H1 (cell line): ENCODE measurements around the gene TMEM179B. TPM values are rescaled to one million over a fixed set of nuclear protein-coding genes. Genes with fewer than 3 reads are reported as not detected.

Experiments
- CTCF ChIP-seq, 3 experiments: IDR thresholded peaks; 1 replicate in 2 of 3; 2 replicates in 1 of 3; pipeline versions ENCODE4 v1.5.1 to v1.6.1; 2011; ENCODE audit warnings: low read length in 3 of 3, mild to moderate bottlenecking in 3 of 3, inconsistent platforms in 2 of 3, low read depth in 1 of 3, moderate library complexity in 1 of 3; ENCODE audit not compliant: insufficient read depth in 1 of 3; ENCODE audit errors: control extremely low read depth in 1 of 3
- HDAC2 ChIP-seq, 2 experiments: fragments of 300-600 bp in 1 of 2; sonication (generic) in 1 of 2; IDR thresholded peaks; 2 replicates each; pipeline ENCODE4 v1.6.1; 2011 to 2012; ENCODE audit warnings: low read depth in 2 of 2, low read length in 2 of 2, mild to moderate bottlenecking in 2 of 2, moderate library complexity in 2 of 2, borderline replicate concordance in 1 of 2, inconsistent platforms in 1 of 2
- HDAC6 ChIP-seq: IDR thresholded peaks from one replicate; pipeline ENCODE4 v1.7.1; 2012; ENCODE audit warnings: low read depth, mild to moderate bottlenecking, inconsistent platforms, low read length, moderate library complexity
- RAD21 ChIP-seq, 2 experiments: IDR thresholded peaks in 1 of 2; conservative IDR thresholded peaks in 1 of 2; 2 replicates each; pipeline ENCODE4 v1.6.1; 2011; ENCODE audit warnings: low read depth in 2 of 2, low read length in 2 of 2, improper control_type of control experiment in 1 of 2, inconsistent platforms in 1 of 2, mild to moderate bottlenecking in 1 of 2, moderate library complexity in 1 of 2
- SP2 ChIP-seq: IDR thresholded peaks from 2 replicates; pipeline ENCODE4 v1.6.1; 2012; ENCODE audit warnings: mild to moderate bottlenecking, low read length, inconsistent platforms
- polyA plus RNA-seq, 7 experiments: library from polyadenylated mRNA; depleted of rRNA in 3 of 7; stranded (reverse) in 5 of 7; unstranded in 2 of 7; fragments of >200 nt in 5 of 7; fragments of 200-250 nt in 2 of 7; gene quantifications; 1 replicate in 5 of 7; 2 replicates in 1 of 7; 4 replicates in 1 of 7; pipeline versions ENCODE4 v1.2.1 to v1.2.3, GENCODE V29; 2011 to 2013; ENCODE audit warnings: missing spikeins in 2 of 7, mixed read lengths in 2 of 7
- total RNA-seq: library from RNA; stranded (reverse); fragmentation: NEBNext Ultra II Directional; extraction: Animal tissue kit (Norgen Biotek cat#: 25700); gene quantifications from 2 replicates; pipeline ENCODE4 v1.2.1, GENCODE V29; 2021

Gene TMEM179B
- total and polyA plus RNA-seq, 2 of the 8 experiments (the other 6 are each of a cell fraction or from before 2014, with no cell fraction given), result 18.6 to 62.2 TPM

- TF ChIP-seq CTCF (IDR thresholded peaks at IDR 0.05; ENCODE audit: control extremely low read depth in 1 of 3, insufficient read depth in 1 of 3, low read depth in 1 of 3, low read length in 3 of 3) (no peak), RAD21 (IDR thresholded peaks at IDR 0.05 in 1 of 2, conservative IDR thresholded peaks at IDR 0.05 in 1 of 2; ENCODE audit: low read depth in 2 of 2, low read length in 2 of 2) (no peak), HDAC6 (no peak), HDAC2 (IDR thresholded peaks at IDR 0.05; ENCODE audit: borderline replicate concordance in 1 of 2, low read depth in 2 of 2, low read length in 2 of 2) (no peak), SP2 (no peak)
Measured at GRCh38 chr11:62789576-62789975, 2.4 kb downstream of the TMEM179B start (continued).
